GM12864 (cell line): Measurements from ENCODE around the gene RAD23B.

Experiments used
- DNase-seq: peaks from one replicate; pipeline ENCODE4 v3.0.0-alpha.2; 2011; ENCODE audit warnings: low read depth
- H3K4me3 ChIP-seq: 2 replicates; pipeline ENCODE4 v1.5.1; 2011; ENCODE audit warnings: mild to moderate bottlenecking, low read depth, low read length, control low read depth
- CTCF ChIP-seq: IDR thresholded peaks from 2 replicates; pipeline ENCODE4 v1.5.1; 2011; ENCODE audit warnings: low read depth, mild to moderate bottlenecking, moderate library complexity, low read length, control low read depth, inconsistent platforms; ENCODE audit errors: missing control alignments

RAD23B gene

GRCh38 chr9:107269254-107269653 is 13.8 kb upstream of the RAD23B start:
- DNase-seq = no peak
- TF ChIP-seq CTCF = no peak
- no peak overlapping the region for H3K4me3 ChIP-seq

DNA sequence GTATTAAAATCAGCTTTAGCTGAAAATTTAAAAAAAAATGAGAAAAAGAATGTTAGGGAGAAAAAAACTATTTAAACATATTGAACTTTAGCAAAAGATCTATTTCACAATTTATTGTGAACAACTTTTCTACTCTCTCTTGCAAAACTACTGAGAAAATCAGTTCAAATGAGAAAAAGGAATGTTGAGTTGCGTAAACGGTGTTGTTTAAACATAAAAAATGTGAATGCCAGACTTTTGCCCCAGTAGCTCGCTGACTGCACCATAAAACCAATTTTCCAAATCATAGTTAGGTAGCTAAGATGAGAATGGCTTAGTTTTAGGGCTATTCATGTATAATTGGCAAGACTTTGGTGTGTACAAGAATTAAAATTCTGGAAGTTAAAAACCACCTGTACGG is 13.4 kb upstream of the RAD23B start:
- no peak overlapping the region for H3K4me3 ChIP-seq
- TF ChIP-seq CTCF = no peak
- DNase-seq = no peak

DNA sequence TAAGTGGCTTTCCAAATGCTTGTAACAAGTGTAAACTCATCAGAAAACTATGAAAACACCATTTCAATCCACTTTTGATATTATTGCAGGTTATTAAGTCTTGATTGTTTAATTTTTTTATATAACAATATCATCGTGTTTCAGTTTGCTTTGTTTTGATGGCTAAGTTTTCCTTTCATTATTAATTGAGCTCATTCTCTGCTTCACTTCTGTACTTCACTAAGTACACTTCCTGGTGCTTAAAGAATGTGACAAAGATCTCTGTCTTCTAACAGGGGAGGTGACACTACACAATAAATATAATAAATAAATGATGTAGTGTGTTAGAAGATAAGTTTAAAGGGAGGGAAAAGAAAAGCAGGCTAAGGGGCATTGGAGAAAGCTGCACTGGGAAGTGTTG is 13.0 kb upstream of the RAD23B start:
- no peak for DNase-seq
- H3K4me3 ChIP-seq = no peak overlapping the region
- TF ChIP-seq CTCF = no peak

GRCh38 chr9:107270580-107270979 is 12.5 kb upstream of the RAD23B start:
- no peak overlapping the region for H3K4me3 ChIP-seq
- no peak for DNase-seq
- no peak for TF ChIP-seq CTCF

DNA sequence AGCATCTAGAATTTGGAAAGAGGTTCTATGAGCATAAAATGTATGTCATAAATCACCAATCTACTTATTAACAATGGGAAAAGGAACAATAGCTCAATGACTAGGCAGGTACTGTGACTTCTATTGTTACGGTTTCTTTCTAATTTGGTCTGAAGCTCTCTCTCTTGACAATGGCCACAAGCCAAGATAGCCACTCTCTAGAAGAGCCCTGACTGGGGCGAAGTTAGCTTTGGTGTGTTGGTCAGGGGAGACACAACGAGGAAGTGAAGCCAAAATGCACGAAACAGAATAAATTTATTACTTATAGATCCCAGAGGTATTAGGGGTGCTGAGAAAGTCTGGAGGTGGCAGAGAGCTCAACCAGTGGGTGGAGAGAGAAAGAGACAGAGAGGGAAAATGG is 9.4 kb upstream of the RAD23B start:
- no peak for TF ChIP-seq CTCF
- DNase-seq = no peak

DNA sequence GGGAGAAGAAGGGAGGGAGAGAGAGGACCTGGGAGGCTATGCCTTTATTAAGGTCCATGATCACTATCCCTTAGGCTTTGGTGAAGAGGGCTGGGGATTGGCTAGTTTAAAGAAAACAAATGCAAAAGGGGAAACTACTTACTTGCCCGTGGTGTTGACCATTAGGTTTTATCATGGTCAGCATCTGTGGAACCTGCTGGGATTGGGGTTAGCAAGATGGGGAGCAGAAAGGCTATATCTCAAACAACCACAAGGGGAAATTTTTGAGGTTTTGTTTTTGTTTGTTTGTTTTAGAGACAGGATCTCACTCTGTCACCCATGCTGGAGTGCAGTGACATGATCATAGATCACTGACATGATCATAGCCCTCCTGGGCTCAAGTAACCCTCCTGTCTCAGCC is 9.0 kb upstream of the RAD23B start:
- no peak for DNase-seq
- H3K4me3 ChIP-seq = no peak overlapping the region
- TF ChIP-seq CTCF = peak; percentile 34

More for the DNA sequence above, 9.4 kb upstream of the RAD23B start:
- no peak overlapping the region for H3K4me3 ChIP-seq

- TF ChIP-seq CTCF = no peak
- no peak for DNase-seq
- H3K4me3 ChIP-seq = no peak overlapping the region
Measured at GRCh38 chr9:107274953-107275422, 8.1 kb upstream of the RAD23B start.
